Mammary epithelial cell (primary cell): ENCODE measurements around the gene MUC3A.

Experiments
- CTCF ChIP-seq, 2 donors: IDR thresholded peaks in 1 of 2; conservative IDR thresholded peaks in 1 of 2; 2 replicates each; pipeline ENCODE4 v1.5.1; 2011 to 2012; ENCODE audit warnings: inconsistent platforms in 2 of 2, low read length in 2 of 2, mild to moderate bottlenecking in 2 of 2, control low read depth in 1 of 2, low read depth in 1 of 2; ENCODE audit not compliant: insufficient read depth in 1 of 2; ENCODE audit errors: extremely low read depth in 1 of 2
- EZH2 ChIP-seq: IDR thresholded peaks from 2 replicates; pipeline ENCODE4 v1.6.1; 2012; ENCODE audit warnings: low read length, inconsistent platforms, borderline replicate concordance

GRCh38 chr7:100911484-100911883 is 37.9 kb upstream of the MUC3A start:
- no peak for TF ChIP-seq EZH2
- TF ChIP-seq CTCF (conservative IDR thresholded peaks at IDR 0.05 in 1 of 2, IDR thresholded peaks at IDR 0.05 in 1 of 2; ENCODE audit: extremely low read depth in 1 of 2, insufficient read depth in 1 of 2, low read depth in 1 of 2, low read length in 2 of 2), result no peak
